Activated T-cell treated with anti-CD3 and anti-CD28 coated beads, Interleukin-2, amount 50 U/mL, for 24 hours (primary cell): ENCODE measurements around the gene KSR2.

ENCODE experiments used
- DNase-seq: peaks from one replicate; pipeline ENCODE4 v3.0.0-alpha.2; 2020
- H3K27ac Mint-ChIP-seq: 2 replicates; pipeline ENCODE4 v1.8.0; 2020; ENCODE audit warnings: mild to moderate bottlenecking, mixed read lengths
- H3K27me3 Mint-ChIP-seq: 2 replicates; pipeline ENCODE4 v1.8.0; 2020; ENCODE audit warnings: mixed read lengths
- H3K36me3 Mint-ChIP-seq: 2 replicates; pipeline ENCODE4 v1.8.0; 2020; ENCODE audit warnings: low read depth, mixed read lengths
- H3K4me1 Mint-ChIP-seq: 2 replicates; pipeline ENCODE4 v1.8.0; 2020; ENCODE audit warnings: low read depth, mixed read lengths
- H3K4me3 Mint-ChIP-seq: 2 replicates; pipeline ENCODE4 v1.8.0; 2020; ENCODE audit warnings: mild to moderate bottlenecking, moderate library complexity, mixed read lengths
- H3K9me3 Mint-ChIP-seq: 2 replicates; pipeline ENCODE4 v1.8.0; 2020; ENCODE audit warnings: mixed read lengths

Gene KSR2

DNA sequence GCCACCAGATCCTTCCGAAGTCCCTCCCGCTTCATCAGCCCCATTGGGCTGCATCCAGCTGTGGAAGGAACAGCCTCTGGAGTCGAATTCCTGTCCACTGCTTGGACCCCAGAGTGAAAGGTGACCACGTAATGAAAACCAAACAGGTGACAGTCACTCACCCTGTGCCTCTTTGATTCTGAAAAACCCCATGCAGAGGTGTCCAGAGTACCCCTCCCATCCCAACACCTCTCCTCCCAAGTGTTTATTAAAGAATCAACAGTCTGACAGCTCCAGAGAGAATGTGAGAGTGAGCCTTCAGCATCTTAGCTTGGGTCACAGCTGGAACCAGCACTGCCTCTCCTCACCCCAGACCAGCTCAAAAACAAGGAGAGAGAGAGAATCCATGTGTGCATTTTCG is 428.8 kb downstream of the KSR2 start:
- DNase-seq, result no peak
- Mint-ChIP-seq H3K27me3 (no peaks in the 10 kb centered on the region), H3K9me3 (peaks cover 1% of the 10 kb centered on the region), H3K36me3 (no peaks in the 10 kb centered on the region), H3K27ac (no peak overlapping the region), H3K4me1 (no peaks in the 10 kb centered on the region), H3K4me3 (no peak overlapping the region)

DNA sequence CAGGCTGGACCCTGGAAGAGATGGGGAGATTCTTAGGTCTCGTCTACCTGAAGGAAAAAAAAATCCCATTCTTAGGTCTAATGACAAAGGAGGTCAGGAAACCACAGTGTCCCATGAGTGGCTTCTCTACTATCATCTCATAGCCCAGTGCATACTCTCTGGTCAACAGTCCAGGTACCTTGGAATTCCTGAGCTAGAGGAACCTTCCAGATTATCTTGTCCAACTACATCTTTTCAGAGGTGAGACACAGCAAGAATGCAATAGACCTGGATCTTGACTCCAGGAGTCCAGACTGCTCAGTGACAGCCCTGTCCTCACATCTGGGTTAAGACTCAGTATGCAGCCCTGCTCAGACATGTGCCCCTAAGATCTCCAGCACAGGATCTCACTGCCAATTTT is 429.9 kb downstream of the KSR2 start:
- DNase-seq, result no peak
- Mint-ChIP-seq H3K27ac (no peak overlapping the region), H3K36me3 (no peaks in the 10 kb centered on the region), H3K4me1 (no peaks in the 10 kb centered on the region), H3K9me3 (peaks cover 1% of the 10 kb centered on the region), H3K27me3 (no peaks in the 10 kb centered on the region), H3K4me3 (no peak overlapping the region)

DNA sequence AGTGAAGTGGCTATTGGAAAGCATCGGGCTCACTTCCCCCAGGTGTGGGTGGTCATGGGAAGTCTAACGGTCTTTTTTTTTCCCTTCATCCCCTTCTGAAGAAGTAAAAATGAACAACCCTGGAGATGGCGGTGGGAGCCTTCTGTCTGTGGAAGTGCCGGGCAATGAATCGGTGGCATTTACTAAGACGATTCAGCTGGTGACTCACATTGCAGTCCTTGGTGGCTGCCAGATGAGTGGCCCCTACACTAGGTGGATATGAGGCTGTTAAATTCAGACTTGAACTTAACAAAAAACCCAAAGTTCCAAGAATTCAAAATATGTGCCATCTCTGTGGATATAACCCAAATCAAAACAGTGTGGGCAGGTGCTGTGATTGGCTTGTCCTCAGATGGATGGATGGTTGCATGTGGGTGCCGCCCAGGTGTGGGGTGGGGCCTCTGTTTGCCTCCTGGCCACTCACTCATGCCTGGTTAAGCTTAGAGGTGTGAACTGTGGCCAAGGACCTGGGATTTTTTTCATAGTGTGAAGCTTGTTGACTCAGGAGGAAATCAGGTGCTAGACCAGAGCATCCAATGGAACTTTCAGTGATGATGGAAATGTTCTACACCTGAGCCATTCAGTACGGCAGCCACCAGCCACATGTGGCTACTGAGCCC is 430.6 kb downstream of the KSR2 start:
- Mint-ChIP-seq H3K27ac (no peak overlapping the region), H3K36me3 (no peaks in the 10 kb centered on the region), H3K9me3 (peaks cover 1% of the 10 kb centered on the region)

DNA sequence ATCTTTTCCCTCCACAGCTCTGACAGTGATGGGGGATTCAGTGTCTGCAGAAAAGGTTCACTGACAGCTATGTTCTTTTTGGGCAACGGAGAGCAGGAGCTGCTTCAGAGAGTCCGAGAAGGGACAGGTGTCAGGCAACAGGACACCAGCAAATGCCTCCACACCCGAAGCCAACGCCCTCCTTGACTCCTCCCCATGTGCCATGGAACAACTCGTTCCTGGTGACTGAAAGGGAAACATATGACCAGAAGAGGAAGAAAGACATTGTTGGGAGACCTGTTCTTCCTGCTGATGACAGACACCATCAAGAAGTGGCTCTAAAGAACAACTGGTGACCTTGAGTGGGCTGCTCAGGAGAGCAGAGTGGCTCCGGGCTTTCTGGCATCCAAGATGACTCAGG is 435.1 kb downstream of the KSR2 start:
- H3K36me3 Mint-ChIP-seq, result no peaks in the 10 kb centered on the region
- no peak overlapping the region for H3K27ac Mint-ChIP-seq
- no peak for DNase-seq
- no peak overlapping the region for H3K4me3 Mint-ChIP-seq
- H3K9me3 Mint-ChIP-seq, result no peaks in the 10 kb centered on the region
- H3K4me1 Mint-ChIP-seq, result no peaks in the 10 kb centered on the region
- no peaks in the 10 kb centered on the region for H3K27me3 Mint-ChIP-seq

More for the DNA sequence above, 430.6 kb downstream of the KSR2 start:
- H3K27me3 Mint-ChIP-seq, result no peaks in the 10 kb centered on the region
- DNase-seq, result no peak
- no peak overlapping the region for H3K4me3 Mint-ChIP-seq
- no peaks in the 10 kb centered on the region for H3K4me1 Mint-ChIP-seq

DNA sequence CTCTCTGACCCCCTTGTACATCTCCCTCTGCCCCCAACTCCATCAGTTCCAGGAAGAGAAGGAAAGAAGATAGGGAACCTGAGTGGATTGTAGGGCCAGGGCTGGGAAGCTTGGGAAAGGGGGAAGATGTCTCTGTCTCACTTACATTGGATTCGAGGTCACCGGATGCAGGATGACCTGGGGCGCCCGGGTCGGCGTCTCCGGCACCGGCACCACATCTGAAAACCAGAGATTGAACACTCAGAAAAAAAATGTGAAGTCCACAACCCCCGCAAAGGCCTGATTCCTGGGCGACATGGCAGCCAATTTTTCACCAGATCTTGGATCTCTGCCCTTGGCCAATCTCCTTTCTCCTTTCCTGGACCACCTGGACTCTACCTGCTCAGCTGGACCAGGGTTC is 438.0 kb downstream of the KSR2 start:
- no peak for DNase-seq
- Mint-ChIP-seq H3K27me3 (no peaks in the 10 kb centered on the region), H3K36me3 (no peaks in the 10 kb centered on the region), H3K9me3 (no peaks in the 10 kb centered on the region), H3K4me1 (no peaks in the 10 kb centered on the region), H3K4me3 (no peak overlapping the region), H3K27ac (no peak overlapping the region)

DNA sequence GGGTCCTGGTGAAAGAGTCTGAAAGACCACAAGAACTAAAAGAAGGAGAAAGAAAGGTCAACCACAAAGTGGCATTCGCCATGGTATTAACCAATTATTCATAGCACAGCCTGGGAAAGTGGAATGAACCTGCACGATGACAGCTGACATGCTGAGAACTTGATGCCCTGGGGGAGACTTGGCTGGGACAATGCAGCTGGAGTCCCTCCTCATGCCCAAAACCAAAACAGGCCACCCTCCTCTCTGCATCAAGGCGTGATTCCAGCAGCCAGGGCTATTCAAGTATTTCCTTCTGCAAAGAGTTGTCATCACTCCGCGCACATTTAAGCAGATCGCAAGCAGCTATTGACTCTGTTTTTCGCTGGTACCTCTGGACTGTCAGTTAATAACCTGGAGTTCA is 440.3 kb downstream of the KSR2 start:
- no peaks in the 10 kb centered on the region for H3K27me3 Mint-ChIP-seq

DNA sequence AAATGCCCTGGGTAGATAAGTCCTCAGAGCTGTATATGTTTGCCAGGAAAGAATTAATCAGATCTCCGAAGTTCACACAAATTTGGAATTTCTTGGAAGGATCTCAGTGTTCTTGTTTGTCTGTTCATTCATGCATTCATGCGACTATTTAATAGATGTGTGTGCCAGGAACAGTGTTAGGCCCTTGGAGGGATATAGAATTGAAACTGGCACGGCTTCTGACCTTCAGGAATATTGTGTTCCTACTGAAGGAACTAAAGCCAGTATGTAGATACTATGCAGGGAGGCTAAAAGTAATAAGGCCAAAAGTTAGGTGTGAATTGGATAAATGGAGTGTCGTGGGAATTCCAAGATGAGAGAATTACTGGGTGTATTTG is 441.3 kb downstream of the KSR2 start:
- Mint-ChIP-seq H3K27ac (no peak overlapping the region), H3K36me3 (no peaks in the 10 kb centered on the region), H3K9me3 (no peaks in the 10 kb centered on the region), H3K4me3 (no peak overlapping the region), H3K27me3 (no peaks in the 10 kb centered on the region), H3K4me1 (no peaks in the 10 kb centered on the region)
- no peak for DNase-seq

More for the DNA sequence above, 440.3 kb downstream of the KSR2 start:
- no peak for DNase-seq
- H3K4me3 Mint-ChIP-seq, result no peak overlapping the region
- H3K9me3 Mint-ChIP-seq, result no peaks in the 10 kb centered on the region
- H3K27ac Mint-ChIP-seq, result no peak overlapping the region
- no peaks in the 10 kb centered on the region for H3K4me1 Mint-ChIP-seq
- H3K36me3 Mint-ChIP-seq, result no peaks in the 10 kb centered on the region

DNA sequence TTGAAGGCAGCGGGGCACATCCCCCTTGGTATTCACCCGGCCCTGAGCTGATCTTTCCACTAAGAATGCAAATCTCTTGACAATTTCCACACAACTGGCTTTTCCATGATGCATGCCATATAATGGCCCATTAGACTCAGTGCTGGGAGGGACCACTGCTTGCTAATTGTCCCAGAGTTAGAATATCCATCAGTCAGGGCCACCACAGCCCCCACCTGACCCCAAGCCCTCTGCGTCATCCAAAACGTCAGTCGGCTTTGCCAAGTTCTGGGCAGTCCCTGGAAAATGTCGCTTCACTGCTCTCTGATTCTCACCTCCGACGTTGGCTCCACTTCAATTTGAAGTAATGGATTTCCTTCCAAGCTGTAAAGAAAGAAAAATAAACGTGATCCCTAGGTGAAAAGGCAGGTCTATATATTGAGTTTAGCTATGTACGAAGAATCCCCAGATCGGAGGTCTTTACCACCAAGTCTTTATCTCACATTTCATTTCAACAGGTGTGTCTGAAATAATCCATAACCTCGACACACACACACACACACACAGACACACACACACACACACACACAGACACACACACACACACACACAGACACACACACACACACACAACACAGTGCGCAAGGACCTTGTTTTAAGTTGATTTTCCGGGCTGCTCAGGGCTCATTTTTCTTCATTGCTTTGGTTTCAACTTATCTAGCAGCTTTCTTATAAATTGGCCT is 441.9 kb downstream of the KSR2 start:
- H3K9me3 Mint-ChIP-seq, result no peaks in the 10 kb centered on the region

DNA sequence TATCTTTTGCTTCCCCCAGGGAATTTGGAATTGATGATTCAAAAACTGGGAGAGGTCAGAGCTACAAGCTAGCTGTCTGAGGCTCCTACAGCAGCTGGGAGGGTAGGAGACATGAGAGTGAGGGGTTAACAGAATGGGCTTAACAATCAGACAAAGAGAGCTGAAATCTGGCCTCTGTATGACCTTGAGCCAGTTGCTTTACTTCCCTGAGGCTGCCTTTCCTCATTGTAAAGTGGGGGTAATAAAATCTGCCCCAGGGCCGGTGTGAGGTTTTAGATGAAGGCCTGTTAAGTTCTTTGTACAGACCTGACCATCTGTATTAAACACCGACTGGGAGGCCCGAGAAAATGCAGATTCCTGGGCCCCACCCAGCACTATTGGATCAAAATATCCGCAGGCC is 443.0 kb downstream of the KSR2 start:
- Mint-ChIP-seq H3K4me3 (no peak overlapping the region), H3K27me3 (no peaks in the 10 kb centered on the region), H3K4me1 (no peaks in the 10 kb centered on the region), H3K9me3 (no peaks in the 10 kb centered on the region), H3K36me3 (no peaks in the 10 kb centered on the region), H3K27ac (no peak overlapping the region)
- no peak for DNase-seq

More for the DNA sequence above, 441.9 kb downstream of the KSR2 start:
- Mint-ChIP-seq H3K27me3 (no peaks in the 10 kb centered on the region), H3K4me3 (no peak overlapping the region), H3K4me1 (no peaks in the 10 kb centered on the region), H3K36me3 (no peaks in the 10 kb centered on the region), H3K27ac (no peak overlapping the region)
- DNase-seq, result no peak

DNA sequence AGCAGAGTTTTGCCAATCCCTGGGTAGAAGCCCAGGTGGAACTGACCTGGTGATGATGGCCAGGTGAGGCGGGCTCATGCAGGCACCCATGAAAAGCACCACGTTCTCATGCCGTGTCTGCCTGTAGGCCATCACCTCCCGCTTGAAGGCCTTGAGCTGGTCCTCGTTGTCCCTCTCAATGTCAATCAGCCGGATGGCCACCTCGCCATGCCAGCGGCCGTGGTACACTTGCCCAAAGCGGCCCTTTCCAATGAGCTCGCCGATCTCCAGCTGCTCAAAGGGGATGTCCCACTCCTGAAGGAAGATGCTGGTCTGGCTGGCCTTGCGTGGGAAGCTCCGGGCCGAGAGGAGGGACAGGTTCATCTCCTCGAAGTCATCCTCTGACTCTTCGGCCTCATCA is 444.0 kb downstream of the KSR2 start:
- no peak for DNase-seq
- no peak overlapping the region for H3K4me3 Mint-ChIP-seq
- H3K4me1 Mint-ChIP-seq, result no peaks in the 10 kb centered on the region
- H3K9me3 Mint-ChIP-seq, result no peaks in the 10 kb centered on the region
- H3K27ac Mint-ChIP-seq, result no peak overlapping the region
- no peaks in the 10 kb centered on the region for H3K27me3 Mint-ChIP-seq
- H3K36me3 Mint-ChIP-seq, result no peaks in the 10 kb centered on the region

DNA sequence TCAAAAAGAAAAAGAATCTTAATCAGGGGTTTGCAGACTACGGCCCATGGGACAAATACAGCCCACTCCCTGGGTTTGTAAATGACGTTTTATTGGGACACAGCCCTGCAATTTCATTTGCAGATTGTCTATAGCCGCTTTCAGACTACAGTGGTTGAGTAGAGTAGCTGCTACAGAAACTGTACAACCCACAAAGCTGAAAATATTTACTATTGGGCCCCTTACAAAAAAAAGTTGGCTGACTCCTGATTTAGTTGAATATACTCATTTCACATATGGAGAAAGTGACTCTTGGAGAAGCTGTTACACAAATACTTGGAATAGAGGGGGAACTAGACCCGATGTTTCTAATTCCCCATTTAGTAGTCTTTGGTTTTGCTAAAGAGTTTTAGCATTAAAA is 444.8 kb downstream of the KSR2 start:
- H3K9me3 Mint-ChIP-seq, result no peaks in the 10 kb centered on the region
- no peak overlapping the region for H3K27ac Mint-ChIP-seq
- no peaks in the 10 kb centered on the region for H3K36me3 Mint-ChIP-seq
- DNase-seq, result no peak
- no peaks in the 10 kb centered on the region for H3K4me1 Mint-ChIP-seq
- no peak overlapping the region for H3K4me3 Mint-ChIP-seq
- no peaks in the 10 kb centered on the region for H3K27me3 Mint-ChIP-seq

DNA sequence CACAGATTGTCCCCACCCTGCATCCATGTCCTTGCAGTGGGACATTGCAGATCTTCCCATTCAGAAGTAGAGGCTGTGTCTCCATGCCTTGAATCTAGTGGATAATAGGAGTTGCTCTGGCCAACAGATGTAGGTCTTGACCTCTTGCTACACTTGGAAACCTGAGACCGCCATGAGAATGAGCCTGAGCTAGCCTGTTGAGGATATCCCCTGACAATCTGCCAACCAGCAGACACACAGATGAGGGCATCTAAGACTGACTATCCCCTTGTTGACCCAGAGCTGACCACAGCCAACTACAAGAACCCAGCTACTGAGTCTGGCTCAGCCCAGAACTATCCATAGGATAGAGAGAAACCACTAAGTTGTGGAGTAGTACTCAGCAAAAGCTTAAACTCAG is 446.2 kb downstream of the KSR2 start:
- no peak overlapping the region for H3K27ac Mint-ChIP-seq
- H3K36me3 Mint-ChIP-seq, result no peaks in the 10 kb centered on the region

DNA sequence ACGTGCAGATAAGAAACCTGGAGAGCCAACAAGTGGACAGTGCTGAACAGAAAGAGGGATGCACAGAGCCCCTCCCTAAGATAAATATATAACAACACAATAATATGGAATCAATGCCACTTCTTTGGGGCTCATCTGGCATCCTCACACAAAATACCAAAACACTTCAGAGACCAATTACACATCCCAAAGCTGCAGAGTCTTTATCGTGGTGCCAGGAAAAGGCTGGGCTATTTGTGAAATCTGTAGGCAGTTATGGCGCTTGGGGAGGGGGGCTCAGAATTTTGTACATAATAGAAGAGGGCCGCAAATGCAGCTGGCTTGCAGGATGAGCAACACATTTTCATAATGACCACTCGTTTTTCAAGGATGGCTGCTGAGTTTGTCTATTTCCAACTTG is 446.9 kb downstream of the KSR2 start:
- no peaks in the 10 kb centered on the region for H3K27me3 Mint-ChIP-seq
- DNase-seq, result no peak
- no peaks in the 10 kb centered on the region for H3K4me1 Mint-ChIP-seq
- H3K9me3 Mint-ChIP-seq, result no peaks in the 10 kb centered on the region
- no peaks in the 10 kb centered on the region for H3K36me3 Mint-ChIP-seq
- H3K4me3 Mint-ChIP-seq, result no peak overlapping the region
- no peak overlapping the region for H3K27ac Mint-ChIP-seq

More for the DNA sequence above, 446.2 kb downstream of the KSR2 start:
- no peaks in the 10 kb centered on the region for H3K9me3 Mint-ChIP-seq
- H3K4me3 Mint-ChIP-seq, result no peak overlapping the region
- DNase-seq, result no peak
- no peaks in the 10 kb centered on the region for H3K27me3 Mint-ChIP-seq
- H3K4me1 Mint-ChIP-seq, result no peaks in the 10 kb centered on the region

DNA sequence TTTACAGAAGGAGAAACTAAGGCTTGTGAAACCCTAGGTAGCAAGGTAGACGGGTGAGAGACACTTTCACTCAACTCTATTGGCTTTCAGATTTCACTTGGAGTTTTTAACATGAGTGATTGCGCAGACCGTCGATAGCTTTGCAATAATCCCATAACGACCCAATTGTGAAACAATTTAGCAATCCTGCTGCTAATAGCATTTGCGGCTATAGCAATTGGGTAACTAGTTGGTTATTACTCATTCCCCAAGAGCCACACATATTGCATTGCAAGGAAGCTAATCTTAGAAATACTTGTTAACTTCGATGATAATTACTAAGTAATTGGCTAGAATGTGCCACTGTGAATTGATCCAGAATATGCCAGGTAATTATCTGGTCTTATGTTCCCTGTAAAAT is 447.4 kb downstream of the KSR2 start:
- H3K27me3 Mint-ChIP-seq, result no peaks in the 10 kb centered on the region
- no peak overlapping the region for H3K27ac Mint-ChIP-seq
- H3K4me1 Mint-ChIP-seq, result no peaks in the 10 kb centered on the region
- no peak overlapping the region for H3K4me3 Mint-ChIP-seq
- no peaks in the 10 kb centered on the region for H3K36me3 Mint-ChIP-seq
- no peaks in the 10 kb centered on the region for H3K9me3 Mint-ChIP-seq
- DNase-seq, result no peak

DNA sequence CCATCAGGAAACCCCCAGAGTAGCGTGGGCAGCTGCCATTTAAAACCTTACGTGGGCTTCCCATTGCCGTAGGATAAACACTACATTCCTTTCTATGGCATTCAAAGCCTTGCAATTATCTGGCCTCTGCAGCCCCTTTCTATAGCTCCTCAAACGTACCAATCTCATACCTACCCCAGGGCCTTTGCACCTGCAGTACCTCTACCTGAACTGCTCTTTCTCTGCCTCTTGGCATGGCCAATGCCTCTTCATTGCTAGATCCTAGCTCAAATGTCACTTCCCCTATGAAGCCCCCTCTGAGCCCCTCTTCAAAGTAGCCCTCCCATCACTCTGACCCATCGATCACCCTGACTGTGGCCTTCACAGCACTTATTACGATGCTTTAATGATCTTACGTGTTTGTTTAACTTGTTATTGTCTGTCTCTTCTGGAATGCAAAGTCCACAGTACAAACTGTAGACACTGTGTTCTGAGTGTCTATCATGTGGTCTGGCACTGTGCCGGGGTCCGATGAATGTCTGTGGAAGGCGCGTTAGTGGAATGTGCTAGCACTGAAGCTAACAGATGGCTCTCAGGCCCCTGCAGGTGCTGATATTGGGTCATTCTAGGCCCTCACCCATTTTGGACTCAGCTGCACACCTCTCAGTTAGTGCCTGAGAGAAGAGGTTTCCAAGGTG is 450.1 kb downstream of the KSR2 start:
- no peaks in the 10 kb centered on the region for H3K27me3 Mint-ChIP-seq
- H3K27ac Mint-ChIP-seq, result no peak overlapping the region
- no peak for DNase-seq
- H3K4me3 Mint-ChIP-seq, result no peak overlapping the region
- H3K4me1 Mint-ChIP-seq, result no peaks in the 10 kb centered on the region
- no peaks in the 10 kb centered on the region for H3K9me3 Mint-ChIP-seq
- no peaks in the 10 kb centered on the region for H3K36me3 Mint-ChIP-seq
